Vagina (tissue), 2 donors: ENCODE measurements around the gene BARX2.

Experiments used
- CTCF ChIP-seq, 3 experiments: fragments of 450-650 bp in 2 of 3; fragments of 200-600 bp in 1 of 3; sonication (generic) in 1 of 3; IDR thresholded peaks; one replicate each; pipeline ENCODE4 v1.5.1; 2017 to 2019; ENCODE audit warnings: antibody characterized with exemption in 3 of 3, mild to moderate bottlenecking in 2 of 3, moderate library complexity in 2 of 3
- POLR2A ChIP-seq, 2 donors: fragments of 450-650 bp; IDR thresholded peaks; one replicate each; pipeline ENCODE4 v1.6.1; 2017; ENCODE audit warnings: antibody characterized with exemption in 2 of 2, mild to moderate bottlenecking in 2 of 2, moderate library complexity in 2 of 2
- POLR2AphosphoS5 ChIP-seq, 2 donors: sonication (generic); formaldehyde crosslinking; IDR thresholded peaks; one replicate each; pipeline ENCODE4 v1.9.0; 2017; ENCODE audit warnings: antibody characterized with exemption in 2 of 2, mild to moderate bottlenecking in 2 of 2, low read depth in 1 of 2; ENCODE audit not compliant: insufficient read depth in 1 of 2

- TF ChIP-seq CTCF (IDR thresholded peaks at IDR 0.05): peak; percentile 49 to 91 (median 82)
- no peak for TF ChIP-seq POLR2AphosphoS5 (IDR thresholded peaks at IDR 0.05; ENCODE audit: insufficient read depth in 1 of 2, low read depth in 1 of 2)
- TF ChIP-seq POLR2A (IDR thresholded peaks at IDR 0.05): no peak
Observed at GRCh38 chr11:129331871-129332274, 43.8 kb upstream of the BARX2 start.
